Left kidney (tissue), 2 donors: ENCODE data around the gene VPS9D1. TPM values are rescaled to one million over a fixed set of nuclear protein-coding genes. Genes with fewer than 3 reads are reported as not detected.

Experiments used
- DNase-seq: peaks from one replicate; pipeline ENCODE4 v3.0.0-alpha.2; 2013
- polyA plus RNA-seq: library from polyadenylated mRNA; unstranded; fragments of 120-200 nt; gene quantifications from one replicate; pipeline ENCODE4 v1.2.1, GENCODE V29; 2013; ENCODE audit not compliant: insufficient read length

VPS9D1 gene
- polyA plus RNA-seq, 1 donor: 12.6 TPM

DNA sequence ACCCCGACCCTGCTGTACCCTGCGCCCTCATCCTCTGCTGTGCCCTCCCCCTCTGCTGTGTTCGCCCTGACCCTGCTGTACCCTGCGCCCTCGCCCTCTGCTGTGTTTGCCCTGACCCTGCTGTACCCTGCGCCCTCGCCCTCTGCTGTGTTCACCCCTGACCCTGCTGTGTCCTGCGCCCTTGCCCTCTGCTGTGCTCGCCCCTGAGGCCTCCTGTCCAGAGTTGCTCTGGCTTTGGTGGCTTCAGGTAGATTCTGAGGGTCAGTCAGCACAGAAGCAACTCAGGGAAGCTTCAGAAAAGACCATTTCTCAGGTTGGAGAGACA is 12.2 kb upstream of the VPS9D1 start:
- DNase-seq: no peak

DNA sequence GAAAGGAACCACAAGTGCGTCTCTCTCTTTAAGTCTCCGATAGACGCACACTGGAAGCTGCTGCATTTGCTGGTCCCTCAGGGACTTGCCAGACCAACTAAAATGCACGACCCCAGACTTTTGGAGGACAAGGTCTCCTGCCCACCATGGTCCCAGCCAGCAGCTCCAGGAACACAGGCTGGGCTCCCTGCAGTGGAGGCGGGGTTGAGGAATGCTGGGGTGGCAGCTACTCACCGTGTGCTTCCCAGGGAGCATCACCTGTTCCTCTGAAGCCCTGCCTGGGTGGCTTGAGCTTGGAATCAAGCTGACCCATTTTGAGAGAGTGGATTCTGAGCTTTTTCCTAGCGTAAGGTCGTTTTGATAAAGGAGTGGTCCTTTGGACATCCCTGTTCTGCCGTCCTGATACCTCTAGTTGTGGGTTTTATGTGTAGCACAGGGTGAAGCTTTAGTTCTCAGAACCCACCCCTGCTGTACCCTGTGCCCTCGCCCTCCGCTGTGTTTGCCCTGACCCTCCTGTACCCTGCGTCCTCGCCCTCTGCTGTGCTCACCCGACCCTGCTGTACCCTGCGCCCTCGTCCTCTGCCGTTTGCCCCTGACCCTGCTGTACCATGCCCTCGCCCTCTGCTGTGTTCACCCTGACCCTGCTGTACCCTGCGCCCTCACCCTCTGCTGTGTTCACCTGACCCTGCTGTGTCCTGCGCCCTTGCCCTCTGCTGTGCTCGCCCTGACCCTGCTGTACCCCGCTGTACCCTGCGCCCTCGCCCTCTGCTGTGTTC is 11.6 kb upstream of the VPS9D1 start:
- DNase-seq: no peak

DNA sequence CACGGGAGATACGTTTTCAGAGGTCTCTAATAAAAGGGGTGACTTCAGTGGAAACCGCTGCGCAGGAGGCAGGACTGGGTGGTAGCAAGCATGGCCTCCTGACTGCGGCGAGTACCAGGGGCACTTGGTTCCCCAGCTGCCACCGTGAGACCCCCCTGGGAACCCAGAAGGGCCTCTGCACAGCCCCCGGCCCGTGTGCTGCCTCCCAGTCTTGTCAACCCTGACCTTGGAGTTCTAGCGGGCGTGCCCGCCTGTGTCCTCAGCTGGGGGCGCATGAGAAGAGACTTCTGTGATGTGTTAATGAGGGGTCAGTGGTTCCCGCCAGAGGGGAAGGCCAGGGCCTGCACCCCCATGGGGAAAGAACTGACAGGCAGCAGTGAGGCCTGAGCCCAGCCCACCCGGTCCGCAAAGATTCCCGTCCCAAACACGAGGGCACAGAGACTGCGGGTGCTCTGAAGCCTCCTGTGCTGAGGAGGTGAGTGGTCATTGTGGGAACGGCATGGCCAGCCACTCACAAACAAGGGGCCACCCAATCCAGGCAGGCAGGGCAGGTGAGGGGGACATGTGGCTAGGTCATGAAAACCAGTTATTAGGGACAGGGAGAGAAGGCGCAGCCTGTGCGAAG is 10.0 kb upstream of the VPS9D1 start:
- no peak for DNase-seq

DNA sequence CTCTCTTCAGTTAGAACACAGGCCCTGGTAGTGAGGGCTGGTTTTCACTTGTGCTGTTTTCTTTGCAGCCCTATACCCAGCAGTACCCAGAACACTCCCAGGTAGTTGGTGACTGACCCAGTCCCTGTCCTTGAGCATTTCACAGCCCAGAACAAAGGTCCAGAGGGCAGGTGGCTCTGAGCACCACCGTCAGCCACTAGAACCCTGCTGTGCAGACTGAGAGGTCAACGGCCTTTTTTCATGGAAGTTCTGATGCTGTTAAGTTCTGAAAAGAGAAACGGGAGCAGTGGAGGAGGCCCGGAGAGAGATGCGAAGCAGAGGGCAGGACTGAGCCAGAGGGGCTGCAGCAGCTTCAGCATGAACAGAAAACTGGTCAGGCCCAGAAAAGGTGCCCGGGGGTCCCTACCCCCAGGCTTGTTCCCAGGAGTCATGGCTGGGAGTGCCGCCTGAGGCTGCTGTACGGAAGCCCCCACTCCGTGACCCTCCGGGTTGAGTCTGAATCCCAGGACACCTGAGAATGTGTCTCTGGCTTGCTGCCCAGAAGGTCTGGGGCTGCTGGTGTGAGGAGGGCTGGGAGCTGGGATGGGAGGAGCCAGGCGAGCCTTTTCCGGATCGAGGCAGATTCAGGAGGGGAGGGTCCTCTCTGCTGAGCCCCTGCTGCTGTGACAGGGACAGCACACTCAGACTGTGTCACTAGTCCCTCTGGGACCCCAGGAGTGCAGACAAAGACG is 9.3 kb upstream of the VPS9D1 start:
- peak; percentile 14 for DNase-seq

DNA sequence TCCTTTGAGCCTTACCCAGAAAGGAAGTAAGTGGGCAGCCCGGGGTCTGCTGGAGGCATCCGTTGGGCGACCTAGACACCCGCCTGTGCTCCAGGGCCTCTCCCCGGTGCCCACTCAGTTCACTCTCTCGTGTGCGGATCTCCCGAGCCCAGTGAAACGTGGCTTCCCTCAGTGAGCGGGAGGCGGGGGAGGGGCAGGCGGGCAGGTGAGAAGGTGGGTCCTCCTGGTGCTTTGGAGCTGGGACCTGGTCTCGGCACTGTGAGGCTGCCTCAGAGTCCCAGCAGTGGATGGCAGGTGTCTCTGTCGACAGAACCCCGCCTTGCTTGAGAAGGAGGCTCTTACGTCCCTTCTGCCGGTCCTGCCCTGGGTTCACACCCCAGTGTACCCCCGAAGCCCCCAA is 8.6 kb upstream of the VPS9D1 start:
- no peak for DNase-seq

DNA sequence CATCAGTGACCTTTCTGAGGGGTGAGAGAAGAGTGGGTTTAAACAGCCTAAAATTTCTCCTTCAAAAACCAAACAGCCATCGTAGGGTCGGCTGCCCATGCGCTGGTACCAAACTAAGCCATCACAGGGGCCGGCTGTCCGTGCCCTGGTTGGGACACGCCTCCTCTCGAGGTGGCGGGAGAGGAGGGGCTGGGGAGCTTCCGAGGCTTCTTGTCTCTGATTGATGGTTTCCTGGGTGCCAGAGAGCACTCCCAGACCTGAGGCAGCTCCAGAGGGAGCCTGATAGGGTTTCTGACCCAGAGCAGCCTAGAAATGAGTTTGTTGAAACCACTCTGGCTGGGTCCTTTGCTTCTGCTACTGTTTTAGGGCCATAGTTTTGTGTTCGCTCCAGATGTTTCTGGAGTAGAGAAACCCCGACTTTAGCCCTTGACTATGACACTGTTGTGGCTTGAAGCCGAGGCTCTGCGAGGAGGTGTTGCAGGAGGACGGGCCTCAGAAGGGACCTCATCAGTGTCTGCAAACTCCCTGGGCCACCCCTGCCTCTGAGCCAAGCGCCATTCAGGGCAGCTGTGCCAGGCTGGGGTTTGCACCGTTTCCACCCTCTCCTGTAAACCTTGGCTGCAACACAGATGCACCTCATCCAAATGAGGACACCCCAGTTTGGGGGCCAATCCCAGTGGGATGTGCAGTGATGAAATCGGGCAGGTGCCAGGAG is 6.9 kb upstream of the VPS9D1 start:
- DNase-seq: no peak

DNA sequence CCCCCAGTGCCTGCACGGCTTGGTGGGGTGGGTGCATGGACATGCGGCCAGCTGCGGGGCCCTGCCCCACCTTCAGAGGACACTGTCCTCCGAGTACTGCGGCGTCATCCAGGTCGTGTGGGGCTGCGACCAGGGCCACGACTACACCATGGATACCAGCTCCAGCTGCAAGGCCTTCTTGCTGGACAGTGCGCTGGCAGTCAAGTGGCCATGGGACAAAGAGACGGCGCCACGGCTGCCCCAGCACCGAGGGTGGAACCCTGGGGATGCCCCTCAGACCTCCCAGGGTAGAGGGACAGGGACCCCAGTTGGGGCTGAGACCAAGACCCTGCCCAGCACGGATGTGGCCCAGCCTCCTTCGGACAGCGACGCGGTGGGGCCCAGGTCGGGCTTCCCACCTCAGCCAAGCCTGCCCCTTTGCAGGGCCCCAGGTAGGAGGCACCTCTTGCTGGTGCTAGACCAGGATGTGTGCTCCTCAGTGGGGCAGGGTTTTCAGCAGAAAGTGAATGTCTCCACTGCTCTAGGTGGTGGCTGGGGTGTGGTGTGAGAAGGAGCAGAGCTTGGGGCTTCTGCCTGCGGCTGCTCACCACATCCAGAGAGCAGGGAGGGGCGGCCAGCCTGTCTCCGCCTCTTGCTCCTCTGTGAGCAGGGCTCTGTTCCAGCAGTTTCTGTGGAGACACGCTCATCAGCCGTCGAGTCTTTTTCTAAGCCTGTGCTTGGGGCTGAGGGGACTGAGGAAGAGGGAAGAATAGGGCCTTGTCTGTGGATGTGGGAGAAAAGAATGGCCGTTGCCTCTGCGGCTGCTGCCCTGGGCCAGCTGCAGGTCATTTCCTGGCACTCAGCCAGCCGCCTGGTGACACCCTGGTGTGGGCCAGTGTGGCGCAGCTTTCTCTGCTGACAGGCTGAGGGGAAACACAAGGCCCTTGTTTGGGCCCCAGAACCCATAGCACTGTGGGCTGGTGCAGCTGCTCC is 2.9 kb upstream of the VPS9D1 start:
- no peak for DNase-seq

DNA sequence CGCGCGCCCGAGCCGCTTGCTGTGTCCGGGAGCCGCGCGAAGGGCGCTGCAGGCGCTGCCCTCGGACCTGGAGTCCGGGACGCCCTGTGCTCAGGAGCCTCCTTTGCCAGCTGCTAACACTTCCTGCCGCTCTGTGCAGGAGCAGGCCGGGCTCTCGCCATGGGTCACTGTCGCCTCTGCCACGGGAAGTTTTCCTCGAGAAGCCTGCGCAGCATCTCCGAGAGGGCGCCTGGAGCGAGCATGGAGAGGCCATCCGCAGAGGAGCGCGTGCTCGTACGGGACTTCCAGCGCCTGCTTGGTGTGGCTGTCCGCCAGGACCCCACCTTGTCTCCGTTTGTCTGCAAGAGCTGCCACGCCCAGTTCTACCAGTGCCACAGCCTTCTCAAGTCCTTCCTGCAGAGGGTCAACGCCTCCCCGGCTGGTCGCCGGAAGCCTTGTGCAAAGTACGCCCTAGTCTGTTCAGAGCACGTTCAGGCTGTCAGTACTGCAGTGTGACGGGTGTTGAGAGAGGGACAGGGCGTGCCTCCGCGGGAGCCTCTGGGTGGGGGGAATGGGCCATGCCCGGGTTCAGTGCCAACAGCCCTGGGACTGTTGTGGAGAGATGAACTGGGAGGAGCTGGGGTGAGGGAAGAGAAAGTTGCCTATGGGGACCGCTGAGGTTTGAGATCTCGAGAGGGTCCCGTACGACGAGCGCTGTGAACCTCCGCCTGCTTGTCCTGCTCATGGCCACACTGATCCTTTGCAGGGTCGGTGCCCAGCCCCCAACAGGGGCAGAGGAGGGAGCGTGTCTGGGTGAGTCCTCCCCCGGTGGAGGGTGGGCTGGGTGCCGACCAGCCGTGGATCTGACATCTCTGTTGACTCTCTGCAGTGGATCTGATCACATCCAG is 1.9 kb upstream of the VPS9D1 start:
- DNase-seq: no peak

DNA sequence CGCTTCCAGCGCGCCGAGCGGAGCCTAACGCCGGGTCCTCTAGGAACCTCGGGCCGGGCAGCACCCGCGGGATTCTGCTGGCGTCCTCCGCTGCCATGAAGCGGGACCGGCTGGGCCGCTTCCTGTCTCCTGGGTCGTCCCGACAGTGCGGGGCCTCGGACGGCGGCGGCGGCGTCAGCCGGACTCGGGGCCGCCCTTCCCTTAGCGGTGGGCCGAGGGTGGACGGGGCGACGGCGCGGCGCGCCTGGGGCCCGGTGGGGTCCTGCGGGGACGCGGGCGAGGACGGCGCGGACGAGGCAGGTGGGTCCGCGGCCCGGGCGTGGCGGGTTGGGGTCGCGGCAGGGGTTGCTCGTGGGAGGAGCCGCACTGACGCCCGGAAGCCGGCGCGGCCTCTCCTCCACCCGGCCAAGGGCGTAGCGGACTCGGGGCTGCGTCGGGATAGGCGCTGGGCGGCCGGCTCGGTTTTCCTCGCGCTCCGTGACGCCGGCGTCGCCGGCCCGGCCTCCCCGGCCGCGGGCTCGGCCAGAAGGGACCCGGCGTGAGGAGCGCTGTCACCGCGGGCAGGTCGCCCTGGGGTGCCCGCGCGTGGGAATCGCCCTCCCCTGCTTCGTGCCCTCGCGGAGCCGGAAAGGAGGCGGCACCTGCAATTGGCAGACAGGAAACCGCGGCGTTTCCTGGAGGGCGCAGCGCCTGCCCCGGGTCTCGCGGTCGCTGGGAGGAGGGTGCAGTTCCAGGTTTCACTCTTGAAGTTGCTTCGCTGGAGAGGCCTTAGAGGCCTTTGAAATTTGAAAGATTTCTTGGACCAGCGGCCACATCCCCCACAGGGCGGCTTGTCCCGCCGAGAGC is 1.1 kb upstream of the VPS9D1 start:
- no peak for DNase-seq

DNA sequence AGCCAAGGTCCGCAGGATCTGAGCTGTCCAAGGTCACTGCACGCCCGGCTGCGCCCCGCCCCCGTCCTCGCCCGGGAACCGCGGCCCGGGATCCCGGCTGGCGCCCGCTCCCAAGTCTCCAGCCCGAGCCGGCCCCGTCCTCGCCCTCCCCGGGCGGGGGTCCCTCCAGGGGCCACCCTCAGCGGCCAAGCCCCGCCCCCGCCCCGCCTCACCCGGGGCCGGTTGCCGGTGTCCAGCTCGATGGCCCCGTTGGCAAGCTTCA is 216 bp downstream of the VPS9D1 start:
- DNase-seq: no peak

DNA sequence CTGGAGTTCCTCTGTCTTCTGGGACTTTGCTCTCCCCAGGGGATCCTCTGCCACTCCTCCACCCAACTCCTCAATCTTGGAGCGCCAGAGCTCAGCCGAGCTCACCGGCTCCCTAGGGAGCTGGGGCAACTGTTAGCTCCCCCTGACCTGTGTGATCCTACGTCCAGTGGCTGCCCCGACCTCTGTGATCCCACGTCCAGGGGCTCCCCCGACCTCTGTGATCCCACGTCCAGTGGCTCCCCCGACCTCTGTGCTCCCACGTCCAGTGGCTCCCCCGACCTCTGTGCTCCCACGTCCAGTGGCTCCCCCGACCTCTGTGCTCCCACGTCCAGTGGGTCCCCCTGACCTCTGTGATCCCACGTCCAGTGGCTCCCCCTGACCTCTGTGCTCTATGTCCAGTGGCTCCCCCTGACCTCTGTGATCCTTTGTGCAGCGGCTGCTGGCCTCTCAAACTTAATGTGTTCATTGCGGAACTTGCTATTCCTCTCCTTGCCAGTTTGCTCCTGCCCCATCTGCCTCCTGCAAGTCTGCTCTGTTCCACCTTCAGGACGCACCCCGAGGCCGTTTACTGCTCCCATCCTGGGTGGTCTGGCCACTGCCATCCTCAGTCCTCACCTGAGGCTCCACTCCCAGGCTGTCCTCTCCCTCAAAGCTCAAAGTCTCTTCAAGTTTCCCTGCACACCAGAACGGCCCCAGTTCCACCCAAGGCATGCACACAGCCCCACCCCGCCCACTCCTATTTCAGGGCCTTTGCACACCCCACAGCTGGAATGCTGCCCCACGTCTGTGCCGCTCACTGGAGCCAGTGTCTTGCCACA is 2.8 kb downstream of the VPS9D1 start:
- no peak for DNase-seq

DNA sequence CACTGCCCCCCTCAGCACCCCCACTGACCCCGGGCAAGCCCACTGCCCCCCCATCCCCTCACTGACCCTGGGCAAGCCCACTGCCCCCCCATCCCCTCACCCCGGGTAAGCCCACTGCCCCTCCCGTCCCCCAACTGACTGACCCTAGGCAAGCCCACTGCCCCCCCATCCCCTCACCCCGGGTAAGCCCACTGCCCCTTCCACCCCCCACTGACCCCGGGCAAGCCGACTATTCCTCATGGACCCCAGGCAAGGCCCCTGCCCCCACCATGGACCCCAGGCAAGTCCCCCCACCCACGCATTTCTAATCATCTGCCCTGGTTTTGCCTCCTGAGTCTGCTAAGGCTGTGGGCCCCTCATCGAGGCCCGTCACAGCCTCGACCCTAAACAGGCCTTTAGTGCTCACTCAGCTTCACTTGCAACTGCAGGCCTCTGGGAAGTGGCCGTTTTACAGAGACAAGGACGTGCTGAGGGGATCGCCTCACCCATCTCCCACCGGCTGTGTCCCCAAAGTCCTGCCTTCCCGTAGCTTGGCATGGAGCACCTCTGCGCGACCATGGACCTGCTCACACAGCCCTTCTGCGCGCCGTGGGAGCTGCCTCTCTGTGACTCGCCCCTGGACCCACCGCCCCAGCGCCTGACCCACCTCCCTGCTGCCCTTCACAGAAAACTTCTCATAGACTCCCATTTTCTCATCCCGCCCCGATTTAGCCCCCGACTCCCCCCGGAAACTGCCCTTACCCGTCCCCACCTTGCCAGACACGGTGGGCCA is 3.6 kb downstream of the VPS9D1 start:
- DNase-seq: no peak

DNA sequence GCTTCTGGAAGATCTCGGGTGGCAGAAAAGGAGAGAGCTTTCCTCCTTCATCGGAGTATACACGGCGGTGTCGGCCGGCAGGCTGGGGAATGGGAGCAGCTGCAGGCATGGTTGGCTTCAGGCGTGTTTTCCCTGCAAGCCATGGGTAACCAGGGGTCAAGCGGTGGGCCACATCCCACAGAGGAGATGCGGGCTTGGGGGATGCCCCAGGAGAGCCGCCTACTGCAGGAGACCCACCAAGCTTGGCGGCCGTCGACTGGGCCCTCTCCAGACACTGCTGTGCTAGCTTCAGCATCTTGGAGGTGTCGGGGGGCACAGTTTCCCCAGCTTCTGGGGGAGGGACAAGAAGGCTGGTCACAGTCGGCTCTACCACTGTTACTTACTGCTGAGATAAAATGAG is 4.2 kb downstream of the VPS9D1 start:
- DNase-seq: no peak

DNA sequence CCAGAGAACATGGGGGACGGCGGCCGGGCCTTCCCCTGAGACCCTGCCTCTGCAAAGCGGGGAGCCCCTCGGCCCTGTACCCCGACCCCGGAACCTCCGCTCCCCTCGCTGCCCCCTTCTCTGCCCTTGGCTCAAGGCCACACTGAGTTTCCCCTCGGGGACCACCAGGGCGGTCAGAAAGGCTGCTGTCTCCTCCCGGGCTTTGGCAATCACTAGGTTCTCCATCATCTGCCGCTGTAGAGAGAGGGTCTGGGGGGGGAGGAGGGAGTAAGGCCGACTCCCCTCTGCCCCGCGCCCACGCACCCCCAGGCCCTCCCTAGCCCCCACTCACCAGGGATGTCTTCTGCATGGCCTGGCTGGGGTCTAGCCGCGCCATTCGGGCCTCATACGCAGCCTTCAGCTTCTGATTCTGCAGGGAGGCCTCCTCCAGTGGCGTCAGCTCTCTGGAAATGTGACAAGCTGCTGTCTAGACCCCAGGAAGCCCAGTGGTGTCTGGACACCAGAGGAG is 8.4 kb downstream of the VPS9D1 start:
- no peak for DNase-seq

DNA sequence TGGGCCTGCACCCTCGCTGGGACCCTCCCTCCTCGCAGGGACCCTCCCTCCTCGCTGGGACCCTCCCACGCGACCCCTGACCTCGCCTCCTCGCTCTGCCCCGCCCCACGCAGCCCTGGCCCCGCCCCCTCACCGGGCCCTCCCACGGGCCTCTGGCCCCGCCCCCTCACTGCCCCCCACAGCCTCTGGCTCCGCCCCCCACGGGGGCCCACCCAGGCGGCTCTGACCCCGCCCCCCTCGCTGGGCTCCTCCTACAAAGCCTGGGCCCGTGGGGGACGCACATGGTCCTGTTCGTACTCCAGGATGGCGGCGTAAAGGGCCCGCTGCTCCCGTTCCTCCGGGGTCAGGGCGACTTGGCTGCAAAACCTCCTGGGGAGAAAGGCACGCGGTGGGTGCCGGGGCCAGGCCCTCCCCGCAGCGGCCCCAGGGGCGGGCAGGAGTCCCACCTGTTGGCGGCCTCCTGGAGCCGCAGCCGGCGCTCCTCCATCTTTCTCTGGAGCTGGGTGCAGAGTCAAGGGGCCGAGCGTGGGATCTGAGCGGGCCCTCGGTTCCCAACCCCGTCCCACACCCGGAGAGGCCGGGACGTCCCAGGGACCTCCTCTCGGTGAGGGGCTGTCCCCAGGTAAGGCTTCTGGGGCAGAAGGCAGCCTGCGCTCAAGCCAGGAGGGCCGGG is 9.0 kb downstream of the VPS9D1 start:
- DNase-seq: no peak

DNA sequence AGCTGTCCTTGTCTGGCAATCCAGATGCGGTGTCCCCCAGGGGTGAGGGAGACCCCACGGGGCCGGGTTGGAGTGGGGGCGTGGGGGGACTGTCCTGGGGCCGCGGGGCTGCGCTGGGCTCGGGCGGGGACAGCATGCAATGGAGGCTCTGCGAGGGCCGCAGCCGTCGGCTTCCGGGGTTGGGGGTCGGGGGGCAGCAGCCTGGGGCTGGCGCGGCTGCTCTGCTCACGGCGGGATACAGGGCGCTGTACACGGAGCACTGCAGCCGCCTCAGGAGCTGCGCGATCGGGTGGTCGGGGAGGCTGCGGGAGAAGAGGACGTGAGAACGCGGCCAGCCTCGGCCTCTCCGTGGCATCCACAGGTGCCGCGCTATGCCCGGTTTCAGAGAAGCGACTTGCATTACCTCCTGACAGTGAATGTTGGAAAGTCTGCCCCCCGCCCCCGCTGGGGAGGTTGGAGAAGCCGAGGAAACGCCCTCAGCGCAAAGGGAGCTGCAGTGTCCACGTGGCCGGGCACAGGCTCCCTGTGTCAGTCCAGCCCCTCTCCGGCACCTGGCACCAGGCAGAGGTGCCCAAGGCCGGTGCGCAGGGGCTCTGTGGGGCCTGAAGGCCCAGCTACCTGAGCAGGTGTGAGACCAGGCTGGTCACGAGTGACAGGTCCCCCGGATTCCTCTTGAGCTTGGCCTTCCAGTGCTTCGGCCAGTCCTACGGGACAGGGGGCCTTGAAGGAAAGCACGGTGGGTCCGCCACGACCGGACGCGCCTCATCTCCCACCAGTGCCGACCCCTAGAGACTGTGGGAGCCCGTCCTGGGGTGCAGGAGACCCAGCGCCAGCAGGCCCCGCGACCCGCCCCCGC is 9.8 kb downstream of the VPS9D1 start:
- no peak for DNase-seq
